Skeletal muscle satellite cell (primary cell): ENCODE measurements around the gene RXRB.
"Not testable (repeated sequence)": the region's sequence is repeated elsewhere in the genome, so short reads cannot be mapped to it uniquely, and the experiment has no call there.

ENCODE experiments used
- H3K27me3 ChIP-seq: 2 replicates; pipeline ENCODE4 v1.7.0; 2013; ENCODE audit warnings: low read length; ENCODE audit not compliant: control insufficient read depth, insufficient read depth
- H3K36me3 ChIP-seq: 2 replicates; pipeline ENCODE4 v1.7.0; 2013; ENCODE audit warnings: mild to moderate bottlenecking, control low read depth, low read length; ENCODE audit not compliant: insufficient read depth
- H3K4me1 ChIP-seq: 2 replicates; pipeline ENCODE4 v1.7.0; 2013; ENCODE audit warnings: low read length; ENCODE audit not compliant: control insufficient read depth, insufficient read depth
- H3K4me2 ChIP-seq: 2 replicates; pipeline ENCODE4 v1.7.0; 2013; ENCODE audit warnings: mild to moderate bottlenecking, low read length
- H3K4me3 ChIP-seq: 2 replicates; pipeline ENCODE4 v1.7.0; 2013; ENCODE audit warnings: low read length
- H3K9ac ChIP-seq: 2 replicates; pipeline ENCODE4 v1.7.0; 2013; ENCODE audit warnings: mild to moderate bottlenecking, low read depth, low read length, moderate library complexity
- H3K9me3 ChIP-seq: replicated peaks from 2 replicates; pipeline ENCODE4 v1.7.0; 2013; ENCODE audit warnings: mild to moderate bottlenecking, control low read depth, low read length

The RXRB gene

GRCh38 chr6:33235221-33235634, 34.8 kb upstream of the RXRB start:
- H3K4me2 ChIP-seq: no peak overlapping the region
- no peaks in the 10 kb centered on the region for H3K9me3 ChIP-seq
- no peak overlapping the region for H3K9ac ChIP-seq
- no peaks in the 10 kb centered on the region for H3K36me3 ChIP-seq
- H3K4me1 ChIP-seq: no peaks in the 10 kb centered on the region
- no peak overlapping the region for H3K4me3 ChIP-seq
- H3K27me3 ChIP-seq: peaks cover 53% of the 10 kb centered on the region

DNA sequence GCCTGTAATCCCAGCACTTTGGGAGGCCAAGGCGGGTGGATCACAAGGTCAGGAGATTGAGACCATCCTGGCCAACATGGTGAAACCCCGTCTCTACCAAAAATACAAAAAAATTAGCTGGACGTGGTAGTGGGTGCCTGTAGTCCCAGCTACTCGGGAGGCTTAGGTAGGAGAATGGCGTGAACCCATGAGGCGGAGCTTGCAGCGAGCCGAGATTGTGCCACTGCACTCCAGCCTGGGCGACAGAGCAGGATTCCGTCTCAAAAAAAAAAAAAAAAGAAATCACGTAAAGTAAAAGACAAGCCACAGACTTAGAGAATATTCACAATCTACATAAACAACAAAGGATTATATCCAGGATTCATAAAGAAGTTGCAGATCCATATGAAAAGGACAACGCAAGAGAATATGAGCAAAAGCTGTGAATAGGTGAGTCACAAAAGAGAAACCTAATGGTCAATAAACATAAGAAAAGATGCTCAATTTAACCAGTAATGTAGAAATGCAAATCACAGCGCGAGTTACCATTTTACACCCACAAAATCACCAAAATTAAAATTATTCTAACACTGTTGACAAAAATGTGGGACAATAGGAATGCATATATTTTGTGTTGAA, 26.1 kb upstream of the RXRB start:
- not testable (repeated sequence) for H3K4me1 ChIP-seq, H3K4me2 ChIP-seq, H3K9me3 ChIP-seq, H3K36me3 ChIP-seq, H3K4me3 ChIP-seq, H3K9ac ChIP-seq
- peaks cover 62% of the 10 kb centered on the region for H3K27me3 ChIP-seq

DNA sequence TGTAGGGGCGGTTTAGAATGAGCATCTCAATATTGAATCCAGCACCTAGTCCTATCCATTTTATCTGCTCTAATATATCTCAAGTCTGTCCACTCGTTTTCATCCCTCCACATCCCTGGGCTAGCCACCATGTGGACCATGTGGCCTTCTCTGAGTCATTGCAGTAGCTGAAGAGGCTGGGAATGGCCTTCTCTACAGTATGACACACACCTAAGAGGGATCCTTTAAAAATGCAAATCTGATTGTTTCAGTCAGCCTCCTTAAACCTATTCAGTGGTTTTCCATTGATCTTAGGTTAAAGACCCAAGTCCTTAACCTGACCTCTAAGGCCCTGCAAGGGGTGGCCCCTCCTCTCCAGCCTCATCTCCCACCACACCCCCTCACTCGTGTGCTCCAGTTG, 17.2 kb upstream of the RXRB start:
- no peak overlapping the region for H3K4me2 ChIP-seq
- no peak overlapping the region for H3K9ac ChIP-seq
- H3K27me3 ChIP-seq: peaks cover 48% of the 10 kb centered on the region
- H3K9me3 ChIP-seq: no peaks in the 10 kb centered on the region
- peaks cover 12% of the 10 kb centered on the region for H3K4me1 ChIP-seq
- H3K36me3 ChIP-seq: no peaks in the 10 kb centered on the region
- H3K4me3 ChIP-seq: no peak overlapping the region

- Histone ChIP-seq H3K36me3 (no peaks in the 10 kb centered on the region), H3K27me3 (peaks cover 45% of the 10 kb centered on the region), H3K4me2 (no peak overlapping the region), H3K4me3 (no peak overlapping the region), H3K4me1 (peaks cover 16% of the 10 kb centered on the region), H3K9me3 (no peaks in the 10 kb centered on the region), H3K9ac (no peak overlapping the region)
Observed at GRCh38 chr6:33217246-33217645, 16.8 kb upstream of the RXRB start.

GRCh38 chr6:33216117-33216649, 15.7 kb upstream of the RXRB start:
- peaks cover 36% of the 10 kb centered on the region for H3K27me3 ChIP-seq
- H3K9me3 ChIP-seq: no peaks in the 10 kb centered on the region
- peaks cover 16% of the 10 kb centered on the region for H3K4me1 ChIP-seq
- no peak overlapping the region for H3K4me3 ChIP-seq
- no peak overlapping the region for H3K4me2 ChIP-seq
- H3K9ac ChIP-seq: no peak overlapping the region
- H3K36me3 ChIP-seq: no peaks in the 10 kb centered on the region

- Histone ChIP-seq H3K4me1 (peaks cover 16% of the 10 kb centered on the region), H3K9me3 (no peaks in the 10 kb centered on the region), H3K36me3 (peaks cover 5% of the 10 kb centered on the region), H3K4me2 (no peak overlapping the region), H3K9ac (no peak overlapping the region), H3K4me3 (no peak overlapping the region), H3K27me3 (peaks cover 35% of the 10 kb centered on the region)
Observed at GRCh38 chr6:33215271-33216116, 15.0 kb upstream of the RXRB start.

GRCh38 chr6:33213989-33214335, 13.5 kb upstream of the RXRB start:
- H3K4me1 ChIP-seq: peaks cover 17% of the 10 kb centered on the region
- H3K4me2 ChIP-seq: peak overlapping the region; percentile 94
- peak overlapping the region; percentile 55 for H3K9ac ChIP-seq
- H3K4me3 ChIP-seq: peak overlapping the region; percentile 71
- peaks cover 16% of the 10 kb centered on the region for H3K36me3 ChIP-seq
- peaks cover 35% of the 10 kb centered on the region for H3K27me3 ChIP-seq
- no peaks in the 10 kb centered on the region for H3K9me3 ChIP-seq

GRCh38 chr6:33213166-33213988, 12.9 kb upstream of the RXRB start:
- Histone ChIP-seq H3K9ac (peak overlapping the region; percentile 55), H3K4me1 (peaks cover 21% of the 10 kb centered on the region), H3K4me3 (peak overlapping the region; percentile 71), H3K27me3 (peaks cover 33% of the 10 kb centered on the region), H3K4me2 (peak overlapping the region; percentile 94), H3K36me3 (peaks cover 16% of the 10 kb centered on the region), H3K9me3 (no peaks in the 10 kb centered on the region)

DNA sequence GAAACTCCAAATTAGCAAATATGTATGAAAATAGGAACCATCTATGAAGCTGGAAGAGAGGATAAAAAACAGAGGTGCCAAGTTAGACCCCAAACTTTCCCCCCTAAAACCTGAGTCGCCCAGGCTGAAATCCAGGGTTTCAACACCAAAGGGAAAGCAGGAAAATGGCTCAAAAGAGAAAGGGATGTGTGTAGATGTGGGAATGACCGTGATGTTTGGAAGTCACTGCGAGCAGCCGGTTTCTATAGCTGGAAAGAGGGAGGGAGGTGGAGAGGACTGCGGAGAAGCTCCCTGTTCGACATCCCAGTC, 12.3 kb upstream of the RXRB start:
- peak overlapping the region; percentile 71 for H3K4me3 ChIP-seq
- H3K4me2 ChIP-seq: peak overlapping the region; percentile 94
- peaks cover 30% of the 10 kb centered on the region for H3K27me3 ChIP-seq
- H3K9me3 ChIP-seq: no peaks in the 10 kb centered on the region
- H3K9ac ChIP-seq: peak overlapping the region; percentile 55
- peaks cover 21% of the 10 kb centered on the region for H3K4me1 ChIP-seq
- H3K36me3 ChIP-seq: peaks cover 16% of the 10 kb centered on the region

GRCh38 chr6:33211666-33212422, 11.4 kb upstream of the RXRB start:
- H3K4me3 ChIP-seq: no peak overlapping the region
- peaks cover 30% of the 10 kb centered on the region for H3K27me3 ChIP-seq
- no peak overlapping the region for H3K9ac ChIP-seq
- H3K36me3 ChIP-seq: peaks cover 16% of the 10 kb centered on the region
- peaks cover 26% of the 10 kb centered on the region for H3K4me1 ChIP-seq
- H3K9me3 ChIP-seq: no peaks in the 10 kb centered on the region
- H3K4me2 ChIP-seq: no peak overlapping the region

GRCh38 chr6:33211136-33211535, 10.7 kb upstream of the RXRB start:
- Histone ChIP-seq H3K36me3 (peaks cover 16% of the 10 kb centered on the region), H3K9ac (no peak overlapping the region), H3K4me2 (no peak overlapping the region), H3K4me1 (peaks cover 32% of the 10 kb centered on the region), H3K9me3 (no peaks in the 10 kb centered on the region), H3K27me3 (peaks cover 24% of the 10 kb centered on the region), H3K4me3 (no peak overlapping the region)
